ENCODE results near the gene MINK1. TPM values are rescaled to one million over a fixed set of nuclear protein-coding genes. Genes with fewer than 3 reads are reported as not detected.

MINK1 gene
- total RNA-seq, 1 experiment from 2014 or later, result 105 TPM

GRCh38 chr17:4796552-4796920 lies 36.6 kb upstream of the MINK1 start:
- no peaks in the 10 kb centered on the region for H3K4me1 Mint-ChIP-seq
- H3K36me3 Mint-ChIP-seq, result peaks cover 21% of the 10 kb centered on the region
- CTCF ChIA-PET, result interaction anchor here (1.0 to 1.7 kb wide), 10 partner anchors 9 to 112 kb away, joined by 3 to 10 read pairs (median 4); partner anchors contain the start of genes CHRNE, MED11 and PLD2
- TF ChIP-seq ATF3 (CRISPR knock-in tag; conservative IDR thresholded peaks at IDR 0.05) (no peak), FOXK1 (CRISPR knock-in tag; IDR thresholded peaks at IDR 0.05) (no peak), ELF4 (CRISPR knock-in tag; IDR thresholded peaks at IDR 0.05; ENCODE audit: low read depth) (no peak), CBFB (CRISPR knock-in tag; IDR thresholded peaks at IDR 0.05; ENCODE audit: low read depth) (no peak), ETV6 (CRISPR knock-in tag; IDR thresholded peaks at IDR 0.05) (0 out of 2 replicates have a peak, but pooled peaks have one; percentile 13)
- ATAC-seq (peak; percentile 71), DNase-seq (ENCODE audit: low spot score) (peak; percentile 43)
- peak overlapping the region; percentile 99 for H3K27ac Mint-ChIP-seq
- H3K4me3 Mint-ChIP-seq, result peak overlapping the region; percentile 99
- peaks cover 16% of the 10 kb centered on the region for H3K27me3 Mint-ChIP-seq (ENCODE audit: low read depth)
- no peaks in the 10 kb centered on the region for H3K9me3 Mint-ChIP-seq
- POLR2A ChIA-PET, result interaction anchor here (1.4 to 1.7 kb wide), 2 partner anchors 65 to 88 kb away, joined by 3 to 4 read pairs; no protein-coding TSS in a partner anchor

DNA sequence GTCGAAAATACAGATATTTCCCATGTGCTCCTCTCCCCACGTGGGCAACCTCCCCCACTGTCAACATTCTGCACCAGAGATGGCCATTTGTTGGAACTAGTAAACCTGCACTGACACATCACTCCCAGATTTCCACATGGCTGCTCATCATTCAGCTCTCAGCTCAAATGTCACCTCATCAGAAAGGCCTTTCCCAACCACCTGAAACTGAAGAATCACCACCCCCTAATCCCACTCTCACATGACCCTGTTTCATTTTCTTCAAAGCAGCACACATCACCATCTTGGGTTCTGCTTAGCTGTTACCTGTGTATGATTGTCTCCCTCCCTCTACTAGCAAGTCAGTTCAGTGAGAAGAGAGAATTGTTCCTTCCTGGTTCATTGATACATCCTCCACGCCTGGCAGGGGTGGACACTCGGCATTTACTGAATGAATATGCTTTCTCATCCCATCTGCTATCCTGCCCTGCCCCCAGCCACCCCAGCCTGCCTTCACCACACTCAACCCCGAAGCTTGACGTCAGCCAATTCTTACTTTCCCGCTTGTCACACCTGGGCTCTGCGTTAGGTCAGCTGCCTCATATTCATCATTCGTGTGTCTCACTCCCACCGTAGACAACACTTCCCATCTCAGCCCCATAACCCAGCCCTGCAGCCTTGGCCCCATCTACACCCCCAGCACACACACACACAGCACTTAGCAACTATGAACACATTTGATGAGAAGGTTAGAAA lies 32.5 kb upstream of the MINK1 start:
- TF ChIP-seq SMAD4 (CRISPR knock-in tag; IDR thresholded peaks at IDR 0.05) (no peak), CTCF (IDR thresholded peaks at IDR 0.05) (no peak), ZNF317 (CRISPR knock-in tag; IDR thresholded peaks at IDR 0.05; ENCODE audit: borderline replicate concordance, low read depth) (no peak), ZNF671 (CRISPR knock-in tag; IDR thresholded peaks at IDR 0.05) (no peak), RELA (CRISPR knock-in tag; IDR thresholded peaks at IDR 0.05; ENCODE audit: borderline replicate concordance) (no peak), CREB1 (CRISPR knock-in tag; IDR thresholded peaks at IDR 0.05) (no peak), NFE2L1 (CRISPR knock-in tag; IDR thresholded peaks at IDR 0.05) (no peak), ZNF532 (CRISPR knock-in tag; IDR thresholded peaks at IDR 0.05; ENCODE audit: borderline replicate concordance) (no peak), NFATC4 (CRISPR knock-in tag; IDR thresholded peaks at IDR 0.05) (no peak), E2F4 (CRISPR knock-in tag; IDR thresholded peaks at IDR 0.05; ENCODE audit: borderline replicate concordance, low read depth) (no peak), HMGA2 (CRISPR knock-in tag; IDR thresholded peaks at IDR 0.05) (no peak), KAT7 (CRISPR knock-in tag; IDR thresholded peaks at IDR 0.05; ENCODE audit: borderline replicate concordance) (no peak)
- TF ChIP-seq, protein P1, sequence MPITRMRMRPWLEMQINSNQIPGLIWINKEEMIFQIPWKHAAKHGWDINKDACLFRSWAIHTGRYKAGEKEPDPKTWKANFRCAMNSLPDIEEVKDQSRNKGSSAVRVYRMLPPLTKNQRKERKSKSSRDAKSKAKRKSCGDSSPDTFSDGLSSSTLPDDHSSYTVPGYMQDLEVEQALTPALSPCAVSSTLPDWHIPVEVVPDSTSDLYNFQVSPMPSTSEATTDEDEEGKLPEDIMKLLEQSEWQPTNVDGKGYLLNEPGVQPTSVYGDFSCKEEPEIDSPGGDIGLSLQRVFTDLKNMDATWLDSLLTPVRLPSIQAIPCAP (CRISPR knock-in tag; IDR thresholded peaks at IDR 0.05), result no peak
- TF ChIP-seq, protein P2, sequence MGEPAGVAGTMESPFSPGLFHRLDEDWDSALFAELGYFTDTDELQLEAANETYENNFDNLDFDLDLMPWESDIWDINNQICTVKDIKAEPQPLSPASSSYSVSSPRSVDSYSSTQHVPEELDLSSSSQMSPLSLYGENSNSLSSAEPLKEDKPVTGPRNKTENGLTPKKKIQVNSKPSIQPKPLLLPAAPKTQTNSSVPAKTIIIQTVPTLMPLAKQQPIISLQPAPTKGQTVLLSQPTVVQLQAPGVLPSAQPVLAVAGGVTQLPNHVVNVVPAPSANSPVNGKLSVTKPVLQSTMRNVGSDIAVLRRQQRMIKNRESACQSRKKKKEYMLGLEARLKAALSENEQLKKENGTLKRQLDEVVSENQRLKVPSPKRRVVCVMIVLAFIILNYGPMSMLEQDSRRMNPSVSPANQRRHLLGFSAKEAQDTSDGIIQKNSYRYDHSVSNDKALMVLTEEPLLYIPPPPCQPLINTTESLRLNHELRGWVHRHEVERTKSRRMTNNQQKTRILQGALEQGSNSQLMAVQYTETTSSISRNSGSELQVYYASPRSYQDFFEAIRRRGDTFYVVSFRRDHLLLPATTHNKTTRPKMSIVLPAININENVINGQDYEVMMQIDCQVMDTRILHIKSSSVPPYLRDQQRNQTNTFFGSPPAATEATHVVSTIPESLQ (CRISPR knock-in tag; IDR thresholded peaks at IDR 0.05), result no peak
- no peaks in the 10 kb centered on the region for H3K9me3 Mint-ChIP-seq
- peak overlapping the region; percentile 48 for H3K27ac Mint-ChIP-seq
- ATAC-seq (no peak), DNase-seq (ENCODE audit: low spot score) (no peak)
- peaks cover 21% of the 10 kb centered on the region for H3K36me3 Mint-ChIP-seq
- CTCF ChIA-PET, result interaction anchor here (0.6 to 1.6 kb wide), 4 partner anchors 10 to 88 kb away, joined by 3 to 6 read pairs (median 4); partner anchors contain the start of gene GLTPD2
- H3K27me3 Mint-ChIP-seq (ENCODE audit: low read depth), result no peaks in the 10 kb centered on the region
- no peaks in the 10 kb centered on the region for H3K4me1 Mint-ChIP-seq
- POLR2A ChIA-PET, result interaction anchor here (0.7 kb wide), 1 partner anchor 88 kb away, joined by 4 read pairs; no protein-coding TSS in a partner anchor
- H3K4me3 Mint-ChIP-seq, result no peak overlapping the region

All from WTC11 (cell line).